Panc1 (cell line): ENCODE data around the gene CELA1.

ENCODE experiments used
- CTCF ChIP-seq: fragments of 450-650 bp; IDR thresholded peaks from 2 replicates; pipeline ENCODE4 v1.5.1; 2017; ENCODE audit warnings: mild to moderate bottlenecking
- POLR2AphosphoS5 ChIP-seq: IDR thresholded peaks from 2 replicates; pipeline ENCODE4 v1.6.1; 2012; ENCODE audit warnings: mild to moderate bottlenecking, low read depth, low read length, moderate library complexity
- REST ChIP-seq, 2 experiments: IDR thresholded peaks; 2 replicates each; pipeline ENCODE4 v1.6.1; 2011 to 2012; ENCODE audit warnings: low read depth in 2 of 2, control low read depth in 1 of 2, low read length in 1 of 2, mild to moderate bottlenecking in 1 of 2, moderate library complexity in 1 of 2; ENCODE audit not compliant: insufficient read depth in 1 of 2
- SIN3A ChIP-seq: IDR thresholded peaks from 2 replicates; pipeline ENCODE4 v1.6.1; 2012; ENCODE audit warnings: low read depth, mild to moderate bottlenecking, low read length, moderate library complexity, borderline replicate concordance; ENCODE audit not compliant: insufficient read depth
- TCF7L2 ChIP-seq: IDR thresholded peaks from 2 replicates; pipeline ENCODE4 v1.6.1; 2011; ENCODE audit warnings: mild to moderate bottlenecking, low read depth, low read length, inconsistent platforms

- no peak for TF ChIP-seq CTCF
- TF ChIP-seq SIN3A: no peak
- no peak for TF ChIP-seq POLR2AphosphoS5
- TF ChIP-seq REST (IDR thresholded peaks at IDR 0.05; ENCODE audit: insufficient read depth in 1 of 2, low read depth in 2 of 2, low read length in 1 of 2): no peak
- TF ChIP-seq TCF7L2: no peak
Measured at GRCh38 chr12:51364001-51364400, 17.5 kb upstream of the CELA1 start.
